Neural progenitor cell (in vitro differentiated cells): ENCODE data around the gene PHETA1.

Source experiments
- EZH2phosphoT487 ChIP-seq: fragments of 200-600 bp; sonication (generic); IDR thresholded peaks from 2 replicates; pipeline ENCODE4 v1.6.1; 2017; ENCODE audit warnings: antibody characterized with exemption
- TF ChIP-seq, protein P1 (sequence below): fragments of 200-600 bp; sonication (generic); IDR thresholded peaks from 2 replicates; pipeline ENCODE4 v1.5.1; 2017; ENCODE audit warnings: antibody characterized with exemption, mild to moderate bottlenecking

DNA sequence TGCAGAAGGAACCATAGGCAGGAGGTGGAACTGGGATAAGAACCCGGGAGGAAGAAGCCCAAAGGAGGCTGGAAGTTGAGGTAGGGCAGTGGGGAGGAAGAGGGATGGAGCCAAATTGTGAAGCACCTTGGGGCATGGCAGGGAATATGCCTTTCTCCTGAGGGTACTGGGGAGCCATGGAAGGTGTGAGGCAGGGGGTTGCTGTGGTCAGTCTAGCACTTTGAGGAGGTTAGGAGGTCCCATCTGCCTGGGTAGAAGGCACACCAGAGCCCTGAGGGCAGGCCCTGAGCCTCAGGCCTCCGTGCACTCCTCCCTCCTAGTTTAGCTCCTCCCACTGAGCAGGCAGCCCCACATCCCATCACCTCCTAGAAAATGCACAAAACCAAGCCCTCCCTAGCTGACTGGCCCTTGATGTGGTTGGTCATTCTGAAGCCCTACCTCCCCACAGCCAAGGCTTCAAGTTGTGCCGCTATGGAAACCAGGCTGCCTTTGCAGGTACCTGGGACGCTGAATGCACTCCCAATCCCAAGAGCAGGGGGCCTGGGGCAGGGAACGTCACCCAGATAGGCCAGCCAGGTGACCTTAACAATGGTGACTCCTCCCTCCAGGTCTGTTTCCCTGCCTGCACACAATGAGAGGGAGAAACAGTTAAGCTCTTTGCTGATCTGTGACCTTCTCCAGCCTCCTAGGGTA lies 15.1 kb downstream of the PHETA1 start:
- no peak for TF ChIP-seq EZH2phosphoT487
- TF ChIP-seq, protein P1, sequence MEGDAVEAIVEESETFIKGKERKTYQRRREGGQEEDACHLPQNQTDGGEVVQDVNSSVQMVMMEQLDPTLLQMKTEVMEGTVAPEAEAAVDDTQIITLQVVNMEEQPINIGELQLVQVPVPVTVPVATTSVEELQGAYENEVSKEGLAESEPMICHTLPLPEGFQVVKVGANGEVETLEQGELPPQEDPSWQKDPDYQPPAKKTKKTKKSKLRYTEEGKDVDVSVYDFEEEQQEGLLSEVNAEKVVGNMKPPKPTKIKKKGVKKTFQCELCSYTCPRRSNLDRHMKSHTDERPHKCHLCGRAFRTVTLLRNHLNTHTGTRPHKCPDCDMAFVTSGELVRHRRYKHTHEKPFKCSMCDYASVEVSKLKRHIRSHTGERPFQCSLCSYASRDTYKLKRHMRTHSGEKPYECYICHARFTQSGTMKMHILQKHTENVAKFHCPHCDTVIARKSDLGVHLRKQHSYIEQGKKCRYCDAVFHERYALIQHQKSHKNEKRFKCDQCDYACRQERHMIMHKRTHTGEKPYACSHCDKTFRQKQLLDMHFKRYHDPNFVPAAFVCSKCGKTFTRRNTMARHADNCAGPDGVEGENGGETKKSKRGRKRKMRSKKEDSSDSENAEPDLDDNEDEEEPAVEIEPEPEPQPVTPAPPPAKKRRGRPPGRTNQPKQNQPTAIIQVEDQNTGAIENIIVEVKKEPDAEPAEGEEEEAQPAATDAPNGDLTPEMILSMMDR: no peak
